ENCODE results near the gene HBA1. TPM values are rescaled to one million over a fixed set of nuclear protein-coding genes. Genes with fewer than 3 reads are reported as not detected.
A peak's percentile ranks its signal among the peaks of the same experiment; 100 is the strongest.
"Not testable (repeated sequence)": the region's sequence is repeated elsewhere in the genome, so short reads cannot be mapped to it uniquely, and the experiment has no call there.

Gene HBA1
- total RNA-seq, 1 experiment from 2014 or later = 3.4 TPM

- Mint-ChIP-seq H3K4me3 (no peak overlapping the region), H3K9me3 (no peaks in the 10 kb centered on the region), H3K27me3 (ENCODE audit: low read depth) (peaks cover 93% of the 10 kb centered on the region), H3K4me1 (peaks cover 39% of the 10 kb centered on the region), H3K27ac (no peak overlapping the region), H3K36me3 (no peaks in the 10 kb centered on the region)
- no peak for ATAC-seq
- DNase-seq (ENCODE audit: low spot score) = no peak
- TF ChIP-seq SMAD3 (CRISPR knock-in tag; IDR thresholded peaks at IDR 0.05; ENCODE audit: borderline replicate concordance) (no peak), E2F1 (CRISPR knock-in tag; IDR thresholded peaks at IDR 0.05) (no peak), FOXP1 (CRISPR knock-in tag; IDR thresholded peaks at IDR 0.05; ENCODE audit: borderline replicate concordance) (no peak), E2F4 (CRISPR knock-in tag; IDR thresholded peaks at IDR 0.05; ENCODE audit: borderline replicate concordance, low read depth) (no peak), HMGXB4 (CRISPR knock-in tag; IDR thresholded peaks at IDR 0.05) (no peak), GTF2I (CRISPR knock-in tag; conservative IDR thresholded peaks at IDR 0.05) (no peak), NR2C2 (CRISPR knock-in tag; IDR thresholded peaks at IDR 0.05) (no peak), ZNF512 (CRISPR knock-in tag; IDR thresholded peaks at IDR 0.05; ENCODE audit: borderline replicate concordance) (no peak), EMX1 (CRISPR knock-in tag; IDR thresholded peaks at IDR 0.05) (no peak), PRRX2 (CRISPR knock-in tag; IDR thresholded peaks at IDR 0.05) (no peak), ZNF232 (CRISPR knock-in tag; IDR thresholded peaks at IDR 0.05) (no peak), JUN (CRISPR knock-in tag; IDR thresholded peaks at IDR 0.05) (no peak), ZNF396 (CRISPR knock-in tag; IDR thresholded peaks at IDR 0.05; ENCODE audit: borderline replicate concordance) (no peak), IRF2 (CRISPR knock-in tag; IDR thresholded peaks at IDR 0.05; ENCODE audit: borderline replicate concordance, low read depth) (no peak), OVOL2 (CRISPR knock-in tag; IDR thresholded peaks at IDR 0.05; ENCODE audit: borderline replicate concordance) (no peak), ZNF317 (CRISPR knock-in tag; IDR thresholded peaks at IDR 0.05; ENCODE audit: borderline replicate concordance, low read depth) (no peak)
- POLR2A ChIA-PET = no interaction called here
- CTCF ChIA-PET = interaction anchor here (1.0 to 1.3 kb wide), 3 partner anchors 64 to 105 kb away, joined by 3 to 5 read pairs (median 3); no protein-coding TSS in a partner anchor
Measured at GRCh38 chr16:170788-171187, 5.7 kb upstream of the HBA1 start.

- ATAC-seq = peak; percentile 4; the same call in 1 of the 2 replicates
- H3K9me3 Mint-ChIP-seq, POLR2A ChIA-PET: not testable (repeated sequence)
Measured at GRCh38 chr16:172374-172941, 4.0 kb upstream of the HBA1 start, which contains the start of gene HBA2. Gene HBA2, plus strand, starts transcription at chr16:172876. Its CDS starts 37 bp downstream, at chr16:172913.

GRCh38 chr16:173211-173854 is 3.1 kb upstream of the HBA1 start:
- DNase-seq (ENCODE audit: low spot score); ATAC-seq; H3K36me3 Mint-ChIP-seq; POLR2A ChIA-PET; H3K9me3 Mint-ChIP-seq; CTCF ChIA-PET; H3K27ac Mint-ChIP-seq: not testable (repeated sequence)
- peaks cover 87% of the 10 kb centered on the region for H3K27me3 Mint-ChIP-seq (ENCODE audit: low read depth)
- H3K4me1 Mint-ChIP-seq = peaks cover 30% of the 10 kb centered on the region
- H3K4me3 Mint-ChIP-seq = peak overlapping the region; percentile 49

More at GRCh38 chr16:172374-172941, 4.0 kb upstream of the HBA1 start, which contains the start of gene HBA2:
- peaks cover 30% of the 10 kb centered on the region for H3K4me1 Mint-ChIP-seq
- DNase-seq (ENCODE audit: low spot score); CTCF ChIA-PET; H3K27ac Mint-ChIP-seq; H3K36me3 Mint-ChIP-seq: not testable (repeated sequence)
- H3K27me3 Mint-ChIP-seq (ENCODE audit: low read depth) = peaks cover 87% of the 10 kb centered on the region
- H3K4me3 Mint-ChIP-seq = peak within 1 kb of the TSS; percentile 49

GRCh38 chr16:173928-174769 is 2.3 kb upstream of the HBA1 start:
- H3K4me1 Mint-ChIP-seq = peaks cover 30% of the 10 kb centered on the region
- H3K27ac Mint-ChIP-seq; H3K36me3 Mint-ChIP-seq; DNase-seq (ENCODE audit: low spot score); ATAC-seq; POLR2A ChIA-PET; H3K9me3 Mint-ChIP-seq: not testable (repeated sequence)
- CTCF ChIA-PET = interaction anchor here (0.6 kb wide), 1 partner anchor 61 kb away, joined by 3 read pairs; no protein-coding TSS in a partner anchor
- H3K27me3 Mint-ChIP-seq (ENCODE audit: low read depth) = peaks cover 87% of the 10 kb centered on the region
- H3K4me3 Mint-ChIP-seq = peak overlapping the region; percentile 46

Data from WTC11 (cell line).